ENCODE results near the gene VKORC1L1.
"Not testable (repeated sequence)": the region's sequence is repeated elsewhere in the genome, so short reads cannot be mapped to it uniquely, and the experiment has no call there.

VKORC1L1 gene

DNA sequence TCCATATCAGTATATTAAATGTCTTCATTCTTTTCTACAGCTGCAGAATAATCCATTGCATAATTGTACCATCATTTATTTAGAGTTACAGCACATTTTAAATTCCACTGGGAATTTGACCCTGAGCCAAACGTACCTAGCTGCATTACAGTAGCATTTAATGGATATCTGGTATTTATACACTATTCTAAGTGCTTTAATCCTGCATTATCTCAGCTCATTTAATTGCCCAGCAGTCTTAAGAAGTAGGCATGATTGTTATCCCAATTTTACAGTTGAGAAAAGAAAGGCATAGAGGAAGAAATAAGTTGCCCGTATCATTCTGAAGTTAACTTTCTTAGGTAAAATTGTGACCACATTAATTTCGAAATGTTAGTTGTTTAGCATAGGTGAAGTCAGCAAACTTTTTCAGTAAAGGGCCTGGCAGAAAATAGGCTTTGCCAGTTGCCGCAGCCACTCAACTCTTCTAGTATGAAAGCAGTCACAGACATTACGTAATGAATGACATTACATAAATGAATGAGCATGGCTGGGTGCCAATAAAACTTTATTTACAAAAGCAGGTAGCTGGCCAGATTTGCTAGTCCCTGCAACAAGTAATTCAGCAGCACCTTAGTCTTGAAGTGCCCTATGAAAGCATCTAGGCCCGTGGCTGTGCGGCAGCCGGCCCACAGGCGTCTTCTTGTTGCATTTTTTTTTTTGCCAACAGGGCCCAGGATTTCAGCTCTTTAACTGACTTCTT lies 79.1 kb downstream of the VKORC1L1 start:
- POLR2A ChIA-PET: no interaction called here
- TF ChIP-seq, protein P1, sequence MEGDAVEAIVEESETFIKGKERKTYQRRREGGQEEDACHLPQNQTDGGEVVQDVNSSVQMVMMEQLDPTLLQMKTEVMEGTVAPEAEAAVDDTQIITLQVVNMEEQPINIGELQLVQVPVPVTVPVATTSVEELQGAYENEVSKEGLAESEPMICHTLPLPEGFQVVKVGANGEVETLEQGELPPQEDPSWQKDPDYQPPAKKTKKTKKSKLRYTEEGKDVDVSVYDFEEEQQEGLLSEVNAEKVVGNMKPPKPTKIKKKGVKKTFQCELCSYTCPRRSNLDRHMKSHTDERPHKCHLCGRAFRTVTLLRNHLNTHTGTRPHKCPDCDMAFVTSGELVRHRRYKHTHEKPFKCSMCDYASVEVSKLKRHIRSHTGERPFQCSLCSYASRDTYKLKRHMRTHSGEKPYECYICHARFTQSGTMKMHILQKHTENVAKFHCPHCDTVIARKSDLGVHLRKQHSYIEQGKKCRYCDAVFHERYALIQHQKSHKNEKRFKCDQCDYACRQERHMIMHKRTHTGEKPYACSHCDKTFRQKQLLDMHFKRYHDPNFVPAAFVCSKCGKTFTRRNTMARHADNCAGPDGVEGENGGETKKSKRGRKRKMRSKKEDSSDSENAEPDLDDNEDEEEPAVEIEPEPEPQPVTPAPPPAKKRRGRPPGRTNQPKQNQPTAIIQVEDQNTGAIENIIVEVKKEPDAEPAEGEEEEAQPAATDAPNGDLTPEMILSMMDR (IDR thresholded peaks at IDR 0.05; ENCODE audit: control extremely low read depth, extremely low read depth, low read depth, missing control alignments): no peak
- CTCF ChIA-PET: interaction anchor here (1.2 to 1.4 kb wide), 2 partner anchors 14 to 23 kb away, joined by 3 to 5 read pairs; no protein-coding TSS in a partner anchor
- no peak for DNase-seq (ENCODE audit: extremely low spot score)

DNA sequence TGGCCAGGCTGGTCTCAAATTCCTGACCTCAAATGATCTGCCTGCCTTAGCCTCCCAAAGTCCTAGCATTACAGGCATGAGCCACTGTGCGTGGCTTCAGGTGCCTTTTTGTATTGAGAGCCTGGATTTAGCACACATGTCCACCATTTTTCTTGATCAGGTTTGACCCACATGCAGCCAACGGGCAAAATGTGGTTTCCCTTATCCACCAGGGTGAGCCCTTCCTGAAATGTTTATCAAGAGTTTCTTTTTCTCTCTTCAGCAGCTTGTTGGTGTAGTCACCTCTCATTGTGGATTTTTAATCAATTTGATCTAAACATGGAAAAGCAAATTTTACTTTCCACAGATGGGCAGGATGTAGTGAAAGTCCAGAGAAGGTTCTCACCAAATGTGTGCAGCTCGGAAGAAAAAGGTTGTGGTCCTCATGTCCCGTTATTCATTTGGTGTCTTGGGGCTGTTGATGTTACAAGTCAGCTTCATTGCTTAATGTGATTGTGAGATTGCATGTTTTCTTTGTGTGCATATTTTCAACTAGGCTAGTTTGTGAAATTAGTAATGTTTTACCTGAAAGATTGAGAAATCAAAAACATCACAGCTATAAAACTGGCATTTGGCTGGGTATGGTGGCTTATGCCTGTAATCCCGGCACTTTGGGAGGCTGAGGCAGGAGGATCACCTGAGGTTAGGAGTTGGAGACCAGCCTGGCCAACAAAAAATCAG lies 80.3 kb downstream of the VKORC1L1 start:
- ChIA-PET POLR2A (no interaction called here), CTCF (interaction anchor here (1.4 kb wide), 1 partner anchor 12 kb away, joined by 5 read pairs; no protein-coding TSS in a partner anchor)
- TF ChIP-seq, protein P1 (IDR thresholded peaks at IDR 0.05; ENCODE audit: control extremely low read depth, extremely low read depth, low read depth, missing control alignments): no peak
- no peak for DNase-seq (ENCODE audit: extremely low spot score)

DNA sequence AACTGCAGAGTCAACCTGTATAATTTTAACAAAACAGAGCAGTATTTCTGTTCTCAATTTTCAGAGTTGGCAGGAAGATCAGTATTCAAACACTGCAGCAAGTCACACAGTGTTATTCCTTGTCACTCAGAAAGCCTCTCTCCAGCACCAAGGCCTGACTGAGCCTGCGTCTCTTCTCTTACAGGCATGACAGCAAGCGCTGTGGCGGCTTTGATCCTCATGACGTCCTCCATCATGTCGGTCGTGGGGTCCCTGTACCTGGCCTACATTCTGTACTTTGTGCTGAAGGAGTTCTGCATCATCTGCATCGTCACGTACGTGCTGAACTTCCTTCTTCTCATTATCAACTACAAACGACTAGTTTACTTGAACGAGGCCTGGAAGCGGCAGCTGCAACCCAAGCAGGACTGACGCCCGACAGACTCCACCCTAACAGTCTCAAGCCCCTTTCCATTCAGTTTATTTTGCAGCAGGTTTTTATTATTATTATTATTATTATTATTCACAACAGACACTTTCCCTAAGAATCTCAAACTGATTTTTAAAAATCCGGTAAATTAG lies 81.1 kb downstream of the VKORC1L1 start:
- CTCF ChIA-PET: interaction anchor here (1.0 kb wide), 1 partner anchor 35 kb away, joined by 3 read pairs; no protein-coding TSS in a partner anchor

DNA sequence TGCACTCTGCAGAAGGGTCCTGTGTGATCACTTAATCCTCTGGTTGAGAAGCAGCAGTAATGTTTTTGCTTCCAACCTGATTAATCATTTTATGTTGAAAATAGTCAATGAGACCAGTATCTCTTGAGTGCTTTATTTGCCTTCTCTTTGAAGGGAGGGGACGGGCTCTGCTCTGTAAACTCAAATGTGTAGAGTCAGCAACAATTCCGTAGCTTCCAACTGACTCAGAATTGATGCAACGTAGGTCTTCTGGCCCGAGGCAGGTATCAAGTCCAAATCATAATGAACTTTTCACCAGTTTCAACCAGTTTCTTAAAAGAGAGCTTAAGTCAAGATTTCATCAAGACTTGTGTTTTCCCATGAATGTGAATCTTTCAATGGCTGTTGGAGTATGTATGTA lies 82.8 kb downstream of the VKORC1L1 start:
- ChIA-PET CTCF (no interaction called here), POLR2A (no interaction called here)
- DNase-seq (ENCODE audit: extremely low spot score): no peak
- TF ChIP-seq, protein P1 (IDR thresholded peaks at IDR 0.05; ENCODE audit: control extremely low read depth, extremely low read depth, low read depth, missing control alignments): no peak

More for the DNA sequence above, 81.1 kb downstream of the VKORC1L1 start:
- DNase-seq (ENCODE audit: extremely low spot score): no peak
- POLR2A ChIA-PET: no interaction called here
- TF ChIP-seq, protein P1 (IDR thresholded peaks at IDR 0.05; ENCODE audit: control extremely low read depth, extremely low read depth, low read depth, missing control alignments): no peak

DNA sequence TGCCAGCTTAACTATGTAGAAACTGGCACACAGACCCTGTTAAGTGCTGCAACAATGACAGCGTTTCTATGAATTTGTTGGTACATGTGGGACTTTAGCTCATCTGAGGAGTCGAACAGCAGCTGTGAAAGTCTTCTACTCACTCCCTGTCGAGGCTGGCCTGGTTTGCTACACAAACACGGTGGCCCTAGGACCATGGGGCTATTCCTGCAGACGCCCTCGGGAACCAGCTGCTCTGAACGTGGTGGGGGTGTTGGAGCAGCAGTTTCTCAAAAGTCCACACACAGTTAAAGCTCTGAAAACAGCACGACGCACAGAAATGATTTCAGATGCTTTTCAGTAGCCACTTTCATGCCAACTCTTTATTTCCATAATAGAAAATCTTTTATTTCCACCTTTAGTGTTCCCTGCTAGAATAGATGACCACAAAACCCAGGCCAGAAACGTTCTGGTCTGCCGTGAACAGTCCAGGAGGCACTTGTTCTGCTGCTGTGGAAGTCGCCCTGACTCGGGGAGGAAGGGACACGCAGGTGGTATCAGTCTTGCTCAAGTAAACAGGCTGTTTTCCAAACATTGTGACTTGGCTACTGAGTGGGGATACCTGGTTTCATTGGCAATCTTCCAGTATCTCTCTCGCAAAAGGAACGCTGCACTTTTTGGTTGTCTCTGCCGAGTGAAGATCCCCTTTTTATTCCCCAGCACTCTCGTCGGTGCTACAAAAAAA lies 87.6 kb downstream of the VKORC1L1 start:
- DNase-seq (ENCODE audit: extremely low spot score): no peak
- ChIA-PET POLR2A (no interaction called here), CTCF (no interaction called here)
- TF ChIP-seq, protein P1 (IDR thresholded peaks at IDR 0.05; ENCODE audit: control extremely low read depth, extremely low read depth, low read depth, missing control alignments): no peak

DNA sequence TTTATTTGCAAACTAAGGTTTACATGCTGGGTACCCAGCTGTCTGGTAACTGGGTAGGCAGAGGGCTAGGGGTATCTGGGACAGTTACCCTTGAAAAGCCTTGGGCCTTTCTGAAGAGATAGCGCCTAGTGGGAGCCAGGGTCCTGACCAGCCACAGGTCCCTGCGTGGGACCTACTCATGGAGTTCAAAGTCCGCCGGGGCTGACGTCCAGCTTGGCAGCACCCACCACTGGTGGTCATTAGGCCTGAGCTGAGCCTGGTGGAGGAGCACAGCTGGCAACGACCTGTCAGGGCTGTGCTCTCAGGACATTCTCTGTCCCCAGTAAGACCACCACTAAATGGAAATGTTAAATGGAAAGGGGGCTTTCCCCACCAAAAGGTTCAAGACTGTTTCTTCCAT lies 89.2 kb downstream of the VKORC1L1 start:
- CTCF ChIA-PET: no interaction called here
- DNase-seq (ENCODE audit: extremely low spot score): no peak
- TF ChIP-seq, protein P1 (IDR thresholded peaks at IDR 0.05; ENCODE audit: control extremely low read depth, extremely low read depth, low read depth, missing control alignments): no peak
- POLR2A ChIA-PET: no interaction called here

DNA sequence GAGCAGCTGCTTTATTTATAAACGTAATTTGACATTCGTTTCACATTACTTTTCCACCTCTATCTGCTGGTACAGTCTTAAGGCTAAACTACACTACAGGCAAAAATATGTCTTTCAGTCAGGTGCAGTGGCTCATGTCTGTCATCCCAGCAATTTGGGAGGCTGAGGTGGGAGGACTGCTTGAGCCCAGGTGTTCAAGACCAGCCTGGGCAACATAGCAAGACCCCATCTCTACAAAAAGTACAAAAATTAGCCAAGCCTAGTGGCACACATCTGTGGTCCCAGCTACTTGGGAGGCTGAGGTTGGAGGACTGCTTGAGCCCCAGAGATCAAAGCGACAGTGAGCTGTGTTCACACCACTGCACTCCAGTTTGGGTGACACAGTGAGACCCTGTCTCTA lies 91.8 kb downstream of the VKORC1L1 start:
- DNase-seq (ENCODE audit: extremely low spot score); POLR2A ChIA-PET: not testable (repeated sequence)
- CTCF ChIA-PET: interaction anchor here (2.0 kb wide), 1 partner anchor 12 kb away, joined by 5 read pairs; no protein-coding TSS in a partner anchor
